CD14-positive monocyte (primary cell): ENCODE data around the gene HSPA1L. TPM values are rescaled to one million over a fixed set of nuclear protein-coding genes. Genes with fewer than 3 reads are reported as not detected.
"Not testable (repeated sequence)": the region's sequence is repeated elsewhere in the genome, so short reads cannot be mapped to it uniquely, and the experiment has no call there.

Source experiments
- DNase-seq, 3 donors: peaks; one replicate each; pipeline ENCODE4 v3.0.0-alpha.2; 2011 to 2022
- H2AFZ ChIP-seq: 2 replicates; pipeline ENCODE4 v1.6.0; 2012; ENCODE audit warnings: mild to moderate bottlenecking, low read depth, low read length, inconsistent platforms; ENCODE audit not compliant: insufficient read depth, poor library complexity, severe bottlenecking
- H3K27ac ChIP-seq, 2 donors: 1 replicate in 1 of 2; 2 replicates in 1 of 2; pipeline ENCODE4 v1.5.1; 2012 to 2013; ENCODE audit warnings: low read length in 2 of 2, control low read depth in 1 of 2, inconsistent platforms in 1 of 2, low read depth in 1 of 2, mild to moderate bottlenecking in 1 of 2
- H3K27me3 ChIP-seq, 2 donors: one replicate each; pipeline versions ENCODE4 v1.6.0 to v1.6.1; 2011 to 2013; ENCODE audit warnings: low read length in 2 of 2; ENCODE audit not compliant: control insufficient read depth in 2 of 2, insufficient read depth in 2 of 2
- H3K36me3 ChIP-seq, 2 donors: replicated peaks in 1 of 2; 1 replicate in 1 of 2; 2 replicates in 1 of 2; pipeline versions ENCODE4 v1.5.1 to v1.6.1; 2012 to 2013; ENCODE audit warnings: low read length in 2 of 2, control low read depth in 1 of 2, inconsistent platforms in 1 of 2, mild to moderate bottlenecking in 1 of 2; ENCODE audit not compliant: insufficient read depth in 2 of 2, control insufficient read depth in 1 of 2
- H3K4me1 ChIP-seq, 2 donors: 1 replicate in 1 of 2; 2 replicates in 1 of 2; pipeline versions ENCODE4 v1.5.1 to v1.6.1; 2012 to 2013; ENCODE audit warnings: low read length in 2 of 2, control low read depth in 1 of 2, inconsistent platforms in 1 of 2, mild to moderate bottlenecking in 1 of 2, moderate library complexity in 1 of 2; ENCODE audit not compliant: insufficient read depth in 2 of 2, control insufficient read depth in 1 of 2
- H3K4me2 ChIP-seq: replicated peaks from 2 replicates; pipeline ENCODE3; 2012; ENCODE audit warnings: low read length, moderate library complexity, mild to moderate bottlenecking; ENCODE audit not compliant: poor library complexity, severe bottlenecking; ENCODE audit errors: extremely low read depth
- H3K4me3 ChIP-seq, 3 experiments: fragments of 200-600 bp in 1 of 3; sonication (generic) in 1 of 3; replicated peaks in 1 of 3; 1 replicate in 2 of 3; 2 replicates in 1 of 3; pipeline ENCODE4 v1.5.1; 2011 to 2013; ENCODE audit warnings: low read length in 3 of 3, mild to moderate bottlenecking in 3 of 3, control low read depth in 2 of 3, low read depth in 2 of 3, inconsistent platforms in 1 of 3, moderate library complexity in 1 of 3
- H3K79me2 ChIP-seq: 2 replicates; pipeline ENCODE4 v1.6.0; 2012; ENCODE audit warnings: mild to moderate bottlenecking, control low read depth, inconsistent platforms, low read length, moderate library complexity; ENCODE audit not compliant: insufficient read depth
- H3K9ac ChIP-seq: 2 replicates; pipeline ENCODE4 v1.6.0; 2017; ENCODE audit warnings: low read length, mild to moderate bottlenecking; ENCODE audit not compliant: insufficient read depth, poor library complexity, severe bottlenecking
- H3K9me3 ChIP-seq, 2 donors: replicated peaks in 1 of 2; 1 replicate in 1 of 2; 2 replicates in 1 of 2; pipeline versions ENCODE4 v1.5.1 to v1.6.1; 2012 to 2013; ENCODE audit warnings: low read length in 2 of 2, control low read depth in 1 of 2; ENCODE audit not compliant: control insufficient read depth in 1 of 2, insufficient read depth in 1 of 2
- H4K20me1 ChIP-seq: 2 replicates; pipeline ENCODE4 v1.6.0; 2012; ENCODE audit warnings: mild to moderate bottlenecking, low read length, control low read depth, moderate library complexity; ENCODE audit not compliant: insufficient read depth
- H3K27ac Mint-ChIP-seq, 7 donors: one replicate each; pipeline ENCODE4 v1.8.0; 2020; ENCODE audit warnings: mild to moderate bottlenecking in 7 of 7, mixed read lengths in 7 of 7, moderate library complexity in 6 of 7, inconsistent platforms in 2 of 7
- H3K27me3 Mint-ChIP-seq, 3 donors: one replicate each; pipeline ENCODE4 v1.8.0; 2021 to 2022; ENCODE audit warnings: low read depth in 3 of 3, mild to moderate bottlenecking in 3 of 3, mixed read lengths in 3 of 3, moderate library complexity in 3 of 3, inconsistent platforms in 1 of 3
- H3K36me3 Mint-ChIP-seq, 2 donors: one replicate each; pipeline ENCODE4 v1.8.0; 2020; ENCODE audit warnings: mixed read lengths in 2 of 2, inconsistent platforms in 1 of 2, mild to moderate bottlenecking in 1 of 2
- H3K4me1 Mint-ChIP-seq: one replicate; pipeline ENCODE4 v1.8.0; 2020; ENCODE audit warnings: mild to moderate bottlenecking, mixed read lengths
- H3K4me3 Mint-ChIP-seq, 2 donors: one replicate each; pipeline ENCODE4 v1.8.0; 2020; ENCODE audit warnings: mild to moderate bottlenecking in 2 of 2, mixed read lengths in 2 of 2, moderate library complexity in 1 of 2
- H3K9me3 Mint-ChIP-seq, 7 donors: one replicate each; pipeline ENCODE4 v1.8.0; 2020 to 2022; ENCODE audit warnings: mixed read lengths in 7 of 7, mild to moderate bottlenecking in 6 of 7, moderate library complexity in 6 of 7, inconsistent platforms in 2 of 7
- CTCF ChIP-seq: fragments of 200-600 bp; IDR thresholded peaks from one replicate; pipeline ENCODE4 v1.8.0; 2022; ENCODE audit warnings: antibody characterized with exemption, mild to moderate bottlenecking
- WGBS: methylation state at CpG from one replicate; pipeline ENCODE4 v1.1.5; 2013; ENCODE audit warnings: missing lambda C conversion rate; ENCODE audit not compliant: insufficient coverage; 5-methylcytosine and 5-hydroxymethylcytosine counted together
- intact Hi-C, 2 donors: fragments of 100-400 bp; cut with micrococcal nuclease; formaldehyde crosslinking; loops; one replicate each; pipeline versions ENCODE4 v1.15.0 to v1.15.1; 2023
- polyA plus RNA-seq, 3 donors: library from polyadenylated mRNA; depleted of rRNA in 1 of 3; unstranded in 2 of 3; stranded (reverse) in 1 of 3; fragments of 300-500 nt in 2 of 3; fragments of >200 nt in 1 of 3; fragmentation: Illumina TruSeq in 2 of 3; gene quantifications; 1 replicate in 2 of 3; 2 replicates in 1 of 3; pipeline ENCODE4 v1.2.3, GENCODE V29; 2012 to 2021

Gene HSPA1L
- polyA plus RNA-seq, 3 donors, result 0.53 to 0.72 (median 0.55) TPM

- Histone ChIP-seq H3K27me3 (no peaks in the 10 kb centered on the region), H2AFZ (no peak overlapping the region), H3K79me2 (peaks cover 22% of the 10 kb centered on the region), H4K20me1 (peaks cover 41% of the 10 kb centered on the region), H3K27ac (no peak overlapping the region), H3K4me1 (peaks cover 13 to 15% of the 10 kb centered on the region in 2 donors), H3K4me3 (no peak overlapping the region), H3K36me3 (peaks cover 38 to 43% of the 10 kb centered on the region in 2 donors), H3K9me3 (no peaks in the 10 kb centered on the region), H3K4me2 (no peak overlapping the region), H3K9ac (no peak overlapping the region)
- H3K36me3 Mint-ChIP-seq, result peaks cover 33 to 54% of the 10 kb centered on the region in 2 donors
- intact Hi-C loops, result no loop called here
- no peak for DNase-seq
- TF ChIP-seq CTCF, result no peak
- 86% methylated on average over 5 of the region's 9 CpGs for WGBS
- H3K27ac Mint-ChIP-seq, result peak overlapping the region in 4 of 7 donors; percentile 35 to 86 (median 54)
- peaks cover 10% of the 10 kb centered on the region for H3K4me1 Mint-ChIP-seq
- no peaks in the 10 kb centered on the region for H3K9me3 Mint-ChIP-seq
- H3K27me3 Mint-ChIP-seq, result peaks cover 0 to 2% (median 1%) of the 10 kb centered on the region in 3 donors
- H3K4me3 Mint-ChIP-seq, result no peak overlapping the region
Measured at GRCh38 chr6:31842053-31842452, 27.0 kb upstream of the HSPA1L start.

GRCh38 chr6:31839779-31840126 is 24.7 kb upstream of the HSPA1L start:
- peaks cover 51% of the 10 kb centered on the region for H4K20me1 ChIP-seq
- not testable (repeated sequence) for H2AFZ ChIP-seq, H3K9ac ChIP-seq, H3K4me3 ChIP-seq, H3K27me3 Mint-ChIP-seq, H3K9me3 Mint-ChIP-seq, H3K27me3 ChIP-seq, H3K4me2 ChIP-seq, H3K27ac ChIP-seq, H3K4me3 Mint-ChIP-seq, DNase-seq, H3K9me3 ChIP-seq
- H3K4me1 ChIP-seq, result peaks cover 27 to 35% of the 10 kb centered on the region in 2 donors
- Mint-ChIP-seq H3K27ac (peak overlapping the region in 1 of 7 donors; percentile 25), H3K36me3 (peaks cover 37 to 64% of the 10 kb centered on the region in 2 donors), H3K4me1 (peaks cover 27% of the 10 kb centered on the region)
- H3K36me3 ChIP-seq, result peaks cover 38 to 47% of the 10 kb centered on the region in 2 donors
- H3K79me2 ChIP-seq, result peaks cover 45% of the 10 kb centered on the region
- intact Hi-C loops, result loop anchor here (10.0 kb wide), 2 partner anchors 115 to 295 kb away; partner anchors contain the start of genes ATP6V1G2 (in 1 of the 2), DDAH2 (in 1 of the 2), DDX39B (in 1 of the 2) and LY6G6C (in 1 of the 2)
- 100% methylated on average over 2 of the region's 8 CpGs for WGBS
